Gastrocnemius medialis (tissue), 4 donors: ENCODE measurements around the gene EME1. TPM values are rescaled to one million over a fixed set of nuclear protein-coding genes. Genes with fewer than 3 reads are reported as not detected.

ENCODE experiments used
- ATAC-seq, 2 donors: fragments of 150-250 bp; one replicate each; pipeline ENCODE4 v1.9.1; 2016
- DNase-seq, 2 donors: peaks; one replicate each; pipeline ENCODE4 v3.0.0-alpha.2; 2019
- H3K27ac ChIP-seq, 4 donors: fragments of 200-600 bp; sonication (generic); 1 replicate in 1 of 4; 2 replicates in 3 of 4; pipeline ENCODE4 v1.5.1; 2016 to 2018; ENCODE audit warnings: mild to moderate bottlenecking in 2 of 4, moderate library complexity in 1 of 4
- H3K27me3 ChIP-seq, 3 donors: fragments of 200-600 bp; sonication (generic) in 2 of 3; 1 replicate in 1 of 3; 2 replicates in 2 of 3; pipeline versions ENCODE4 v1.5.1 to v1.6.0; 2016 to 2019; ENCODE audit warnings: mild to moderate bottlenecking in 1 of 3, moderate library complexity in 1 of 3
- H3K36me3 ChIP-seq, 2 donors: fragments of 200-600 bp; sonication (generic) in 1 of 2; one replicate each; pipeline ENCODE4 v1.5.1; 2017 to 2018
- H3K4me1 ChIP-seq, 2 donors: fragments of 200-600 bp; sonication (generic) in 1 of 2; one replicate each; pipeline ENCODE4 v1.5.1; 2016 to 2017; ENCODE audit warnings: mild to moderate bottlenecking in 2 of 2
- H3K4me3 ChIP-seq, 4 donors: fragments of 200-600 bp; sonication (generic) in 3 of 4; 1 replicate in 1 of 4; 2 replicates in 3 of 4; pipeline ENCODE4 v1.5.1; 2016 to 2019; ENCODE audit warnings: mild to moderate bottlenecking in 2 of 4
- H3K9me3 ChIP-seq, 3 donors: fragments of 200-600 bp; sonication (generic) in 2 of 3; 1 replicate in 1 of 3; 2 replicates in 2 of 3; pipeline ENCODE4 v1.5.1; 2016 to 2019
- POLR2A ChIP-seq, 2 donors: fragments of 450-650 bp; IDR thresholded peaks; one replicate each; pipeline ENCODE4 v1.6.1; 2017; ENCODE audit warnings: antibody characterized with exemption in 2 of 2, mild to moderate bottlenecking in 2 of 2, moderate library complexity in 2 of 2
- in situ Hi-C, 4 donors: fragments of 200-750 bp; cut with MboI; loops; one replicate each; pipeline versions ENCODE4 v1.15.0 to v1.8.0; 2017; ENCODE audit warnings: low sequenced_read_pairs in 4 of 4
- intact Hi-C: fragments of 100-400 bp; cut with DNase I; formaldehyde crosslinking; loops from one replicate; pipeline ENCODE4 v1.15.1; 2023; ENCODE audit warnings: low total_unique reads
- total RNA-seq, 4 donors: library from RNA; depleted of rRNA; stranded (reverse); fragments of >200 nt; gene quantifications; one replicate each; pipeline versions ENCODE4 v1.1.0 to v1.2.3, GENCODE V29; 2016
- TF ChIP-seq, protein P1 (sequence below), 5 experiments: fragments of 450-650 bp in 3 of 5; fragments of 200-600 bp in 2 of 5; sonication (generic) in 2 of 5; IDR thresholded peaks in 4 of 5; conservative IDR thresholded peaks in 1 of 5; 1 replicate in 4 of 5; 2 replicates in 1 of 5; pipeline ENCODE4 v1.5.1; 2016 to 2019; ENCODE audit warnings: antibody characterized with exemption in 5 of 5, mild to moderate bottlenecking in 3 of 5, moderate library complexity in 3 of 5

Gene EME1
- total RNA-seq, 4 donors from 2014 or later: 0.82 to 0.95 TPM; not detected in 2

DNA sequence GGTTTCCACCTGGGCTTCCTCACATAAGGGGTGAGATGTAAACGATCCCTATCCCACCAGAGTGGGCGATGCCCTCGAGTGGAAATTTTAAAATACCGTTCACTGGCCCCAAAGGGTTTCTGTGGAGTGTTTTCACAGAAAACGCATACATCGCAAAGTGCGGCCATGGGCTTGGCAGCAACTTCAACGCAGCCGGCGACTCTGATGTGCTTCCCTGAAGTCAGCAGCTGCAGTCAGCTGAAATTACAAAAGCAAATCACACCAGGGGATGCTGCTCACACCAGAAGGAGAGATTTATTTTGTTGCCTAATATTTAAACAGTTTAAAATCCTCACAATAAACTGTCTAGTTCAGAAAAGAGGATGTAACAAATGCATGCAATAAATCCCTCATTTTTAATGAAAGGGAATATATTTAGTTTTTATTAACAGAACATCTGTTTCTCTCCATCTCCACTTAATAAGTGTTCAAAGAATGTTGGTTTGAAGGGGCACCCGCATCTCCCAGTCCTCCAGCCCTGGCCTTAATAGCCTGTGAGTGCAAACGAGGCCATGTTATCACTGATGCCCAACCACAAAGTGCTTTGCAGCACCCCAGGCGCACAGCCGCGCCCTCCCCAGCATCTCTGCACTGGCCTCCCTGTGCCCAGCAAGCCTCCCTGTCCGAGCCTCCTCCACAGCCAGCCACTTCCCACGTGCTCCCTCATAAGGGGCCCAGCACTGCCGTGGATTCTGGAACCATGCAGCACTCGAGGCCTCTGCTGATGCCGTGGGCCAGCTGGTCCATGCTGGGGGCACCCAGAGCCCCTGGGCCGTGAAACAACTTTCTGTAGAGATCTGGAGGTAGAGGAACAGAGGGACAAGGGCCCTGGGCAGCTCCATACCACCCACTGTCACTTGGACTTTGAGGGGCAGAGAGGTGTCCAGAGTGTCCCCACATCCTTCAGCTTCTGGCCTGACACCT is 44.4 kb upstream of the EME1 start:
- H3K4me1 ChIP-seq: no peaks in the 10 kb centered on the region
- no peak overlapping the region for H3K27ac ChIP-seq
- peaks cover 0 to 2% (median 0%) of the 10 kb centered on the region in 3 donors for H3K27me3 ChIP-seq
- no peak overlapping the region for H3K4me3 ChIP-seq
- no peak for DNase-seq
- no peak for TF ChIP-seq POLR2A (IDR thresholded peaks at IDR 0.05)
- TF ChIP-seq, protein P1, sequence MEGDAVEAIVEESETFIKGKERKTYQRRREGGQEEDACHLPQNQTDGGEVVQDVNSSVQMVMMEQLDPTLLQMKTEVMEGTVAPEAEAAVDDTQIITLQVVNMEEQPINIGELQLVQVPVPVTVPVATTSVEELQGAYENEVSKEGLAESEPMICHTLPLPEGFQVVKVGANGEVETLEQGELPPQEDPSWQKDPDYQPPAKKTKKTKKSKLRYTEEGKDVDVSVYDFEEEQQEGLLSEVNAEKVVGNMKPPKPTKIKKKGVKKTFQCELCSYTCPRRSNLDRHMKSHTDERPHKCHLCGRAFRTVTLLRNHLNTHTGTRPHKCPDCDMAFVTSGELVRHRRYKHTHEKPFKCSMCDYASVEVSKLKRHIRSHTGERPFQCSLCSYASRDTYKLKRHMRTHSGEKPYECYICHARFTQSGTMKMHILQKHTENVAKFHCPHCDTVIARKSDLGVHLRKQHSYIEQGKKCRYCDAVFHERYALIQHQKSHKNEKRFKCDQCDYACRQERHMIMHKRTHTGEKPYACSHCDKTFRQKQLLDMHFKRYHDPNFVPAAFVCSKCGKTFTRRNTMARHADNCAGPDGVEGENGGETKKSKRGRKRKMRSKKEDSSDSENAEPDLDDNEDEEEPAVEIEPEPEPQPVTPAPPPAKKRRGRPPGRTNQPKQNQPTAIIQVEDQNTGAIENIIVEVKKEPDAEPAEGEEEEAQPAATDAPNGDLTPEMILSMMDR (IDR thresholded peaks at IDR 0.05 in 4 of 5, conservative IDR thresholded peaks at IDR 0.05 in 1 of 5): no peak
- in situ Hi-C loops (no loop called here), intact Hi-C loops (no loop called here)
- no peaks in the 10 kb centered on the region for H3K36me3 ChIP-seq
- H3K9me3 ChIP-seq: no peaks in the 10 kb centered on the region
- ATAC-seq: no peak

DNA sequence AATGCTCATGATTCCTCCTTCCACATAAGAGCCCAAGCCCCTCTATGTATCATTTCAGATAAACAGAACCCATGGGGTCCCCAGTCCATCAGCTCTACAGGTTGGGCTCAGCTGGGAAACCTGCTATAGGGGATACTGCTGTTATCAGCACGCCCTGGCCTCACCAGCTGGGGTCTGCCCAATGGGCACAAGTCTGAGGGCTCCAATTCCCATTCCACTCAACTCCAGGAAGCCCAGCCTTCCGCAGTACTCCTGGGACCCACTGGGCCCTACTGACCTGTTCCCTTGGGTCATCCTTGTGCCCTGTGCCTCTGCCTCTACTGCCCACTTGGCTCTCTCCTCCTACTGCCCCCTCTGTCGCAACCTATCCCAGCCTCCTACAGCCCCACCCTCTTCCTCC is 43.3 kb upstream of the EME1 start:
- no peak for TF ChIP-seq POLR2A (IDR thresholded peaks at IDR 0.05)
- TF ChIP-seq, protein P1 (IDR thresholded peaks at IDR 0.05 in 4 of 5, conservative IDR thresholded peaks at IDR 0.05 in 1 of 5): no peak
- no peak overlapping the region for H3K4me3 ChIP-seq
- ATAC-seq (no peak), DNase-seq (no peak)
- in situ Hi-C loops (no loop called here), intact Hi-C loops (no loop called here)
- H3K9me3 ChIP-seq: no peaks in the 10 kb centered on the region
- peaks cover 0 to 2% (median 0%) of the 10 kb centered on the region in 3 donors for H3K27me3 ChIP-seq
- no peaks in the 10 kb centered on the region for H3K36me3 ChIP-seq
- no peaks in the 10 kb centered on the region for H3K4me1 ChIP-seq
- no peak overlapping the region for H3K27ac ChIP-seq

DNA sequence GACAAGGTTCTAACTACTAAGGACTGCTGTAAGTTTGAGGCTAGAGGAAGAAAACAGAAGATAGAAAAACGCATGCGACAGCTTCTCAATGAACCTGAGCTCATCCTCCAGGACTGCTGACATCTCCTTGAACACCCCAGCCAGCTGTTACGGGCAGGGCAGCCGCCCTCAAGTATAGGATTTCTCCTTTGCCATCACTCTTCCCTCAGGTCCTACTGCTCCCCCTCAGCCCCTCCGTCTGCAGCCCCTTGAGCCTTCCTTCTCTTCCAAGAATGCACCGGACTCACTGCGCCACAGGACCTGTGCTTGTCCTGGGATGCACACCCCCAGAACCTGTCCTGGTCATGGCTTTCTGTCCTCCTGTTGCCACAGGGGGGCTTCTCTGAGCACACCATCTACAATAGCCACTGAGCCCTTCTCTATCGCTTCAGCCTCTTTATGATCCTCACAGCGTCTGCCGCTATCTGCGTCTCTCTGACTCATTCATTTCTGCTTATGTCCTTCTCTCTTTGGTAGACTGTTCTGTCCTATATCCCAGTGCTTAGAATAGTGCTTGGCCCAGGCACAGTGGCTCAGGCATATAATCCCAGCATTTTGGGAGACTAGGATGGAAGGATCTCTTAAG is 42.8 kb upstream of the EME1 start:
- DNase-seq: no peak
- Histone ChIP-seq H3K4me3 (no peak overlapping the region), H3K9me3 (no peaks in the 10 kb centered on the region), H3K27me3 (peaks cover 0 to 2% (median 0%) of the 10 kb centered on the region in 3 donors), H3K4me1 (no peaks in the 10 kb centered on the region), H3K36me3 (no peaks in the 10 kb centered on the region), H3K27ac (no peak overlapping the region)
- in situ Hi-C loops (no loop called here), intact Hi-C loops (no loop called here)
- TF ChIP-seq POLR2A (IDR thresholded peaks at IDR 0.05): no peak
- TF ChIP-seq, protein P1 (IDR thresholded peaks at IDR 0.05 in 4 of 5, conservative IDR thresholded peaks at IDR 0.05 in 1 of 5): no peak
- ATAC-seq: no peak

DNA sequence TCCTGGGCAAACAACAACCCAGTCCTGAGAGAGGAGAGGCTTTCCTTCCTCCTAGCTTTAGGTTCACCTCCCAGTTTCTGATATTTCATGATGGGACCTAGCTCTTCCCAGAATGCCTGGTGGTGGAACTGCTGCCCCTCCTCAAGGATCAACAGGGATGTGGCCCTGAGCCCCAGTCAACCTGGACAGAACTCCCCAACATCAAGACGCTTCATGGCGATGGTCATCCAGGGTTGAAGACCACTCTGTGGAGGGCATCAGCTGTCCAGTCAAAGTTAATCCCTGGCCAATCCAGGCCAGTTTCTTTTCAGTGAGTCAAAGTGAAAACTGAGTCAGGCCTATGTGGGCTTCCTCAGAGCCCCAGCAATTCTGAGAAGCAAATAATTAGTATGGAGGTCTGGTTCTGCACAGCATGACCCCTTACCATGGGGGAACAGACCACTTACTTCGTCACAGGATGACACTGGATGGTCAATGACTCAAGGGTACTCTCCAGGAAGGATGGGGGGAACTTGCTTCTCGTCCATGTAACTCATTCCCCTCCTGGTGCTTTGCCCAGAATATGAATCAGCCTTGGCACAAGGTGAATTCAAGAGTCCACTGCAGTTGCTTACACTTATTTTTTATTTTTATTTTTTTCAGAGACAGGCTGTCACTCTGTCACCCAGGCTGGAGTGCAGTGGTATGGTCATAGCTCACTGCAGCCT is 41.8 kb upstream of the EME1 start:
- ATAC-seq: no peak
- intact Hi-C loops (no loop called here), in situ Hi-C loops (no loop called here)

More for the DNA sequence above, 41.8 kb upstream of the EME1 start:
- H3K9me3 ChIP-seq: no peaks in the 10 kb centered on the region
- H3K36me3 ChIP-seq: no peaks in the 10 kb centered on the region
- H3K27ac ChIP-seq: no peak overlapping the region
- no peak overlapping the region for H3K4me3 ChIP-seq
- peaks cover 0 to 2% (median 0%) of the 10 kb centered on the region in 3 donors for H3K27me3 ChIP-seq
- TF ChIP-seq, protein P1 (IDR thresholded peaks at IDR 0.05 in 4 of 5, conservative IDR thresholded peaks at IDR 0.05 in 1 of 5): no peak
- no peak for TF ChIP-seq POLR2A (IDR thresholded peaks at IDR 0.05)
- DNase-seq: no peak
- H3K4me1 ChIP-seq: no peaks in the 10 kb centered on the region
